ENCODE results near the gene BOK.

Gene BOK

GRCh38 chr2:241539616-241540374 is 18.8 kb upstream of the BOK start:
- DNase-seq = no peak

- DNase-seq = no peak
Measured at GRCh38 chr2:241540401-241540770, 18.2 kb upstream of the BOK start.

- DNase-seq = peak; percentile 73
Measured at GRCh38 chr2:241540771-241541561, 17.6 kb upstream of the BOK start.

GRCh38 chr2:241541564-241542277 is 16.8 kb upstream of the BOK start:
- no peak for DNase-seq

GRCh38 chr2:241542278-241542605 is 16.3 kb upstream of the BOK start:
- DNase-seq = no peak

- DNase-seq = no peak
Measured at GRCh38 chr2:241545106-241545505, 13.4 kb upstream of the BOK start.

- no peak for DNase-seq
Measured at GRCh38 chr2:241545523-241546473, 12.7 kb upstream of the BOK start.

- DNase-seq = no peak
Measured at GRCh38 chr2:241546771-241547498, 11.6 kb upstream of the BOK start.

- no peak for DNase-seq
Measured at GRCh38 chr2:241547781-241548450, 10.6 kb upstream of the BOK start.

GRCh38 chr2:241548451-241548835 is 10.1 kb upstream of the BOK start:
- DNase-seq = no peak

- no peak for DNase-seq
Measured at GRCh38 chr2:241550616-241551580, 7.6 kb upstream of the BOK start.

- no peak for DNase-seq
Measured at GRCh38 chr2:241551599-241551997, 6.9 kb upstream of the BOK start.

GRCh38 chr2:241551998-241552737 is 6.4 kb upstream of the BOK start:
- DNase-seq = no peak

- DNase-seq = no peak
Measured at GRCh38 chr2:241553512-241553830, 5.1 kb upstream of the BOK start.

GRCh38 chr2:241553981-241554380 is 4.6 kb upstream of the BOK start:
- DNase-seq = no peak

GRCh38 chr2:241554610-241555322 is 3.8 kb upstream of the BOK start:
- DNase-seq = no peak

- DNase-seq = no peak
Measured at GRCh38 chr2:241555711-241556110, 2.8 kb upstream of the BOK start.

GRCh38 chr2:241556746-241557145 is 1.8 kb upstream of the BOK start:
- DNase-seq = no peak

Data from NCI-H526 treated with DMSO at 0.1 percent for 48 hours (cell line).